Ishikawa (cell line): ENCODE results near the gene ATP13A1.

Source experiments
- CEBPB ChIP-seq: IDR thresholded peaks from 2 replicates; pipeline ENCODE4 v1.6.1; 2012
- CREB1 ChIP-seq: IDR thresholded peaks from 2 replicates; pipeline ENCODE4 v1.6.1; 2012; ENCODE audit warnings: low read depth
- EGR1 ChIP-seq: IDR thresholded peaks from 2 replicates; pipeline ENCODE4 v1.6.1; 2012
- EP300 ChIP-seq: IDR thresholded peaks from 2 replicates; pipeline ENCODE4 v1.6.1; 2012; ENCODE audit warnings: borderline replicate concordance
- FOXM1 ChIP-seq: IDR thresholded peaks from 2 replicates; pipeline ENCODE4 v1.6.1; 2012; ENCODE audit warnings: low read depth, borderline replicate concordance
- MAX ChIP-seq: IDR thresholded peaks from 2 replicates; pipeline ENCODE4 v1.6.1; 2012
- NFIC ChIP-seq: IDR thresholded peaks from 2 replicates; pipeline ENCODE4 v1.6.1; 2012
- RAD21 ChIP-seq: IDR thresholded peaks from 2 replicates; pipeline ENCODE4 v1.6.1; 2012; ENCODE audit warnings: low read depth
- REST ChIP-seq: IDR thresholded peaks from 2 replicates; pipeline ENCODE4 v1.6.1; 2012; ENCODE audit warnings: low read depth, mild to moderate bottlenecking
- TAF1 ChIP-seq: IDR thresholded peaks from 2 replicates; pipeline ENCODE4 v1.6.1; 2012; ENCODE audit warnings: low read depth, mild to moderate bottlenecking
- TCF12 ChIP-seq: IDR thresholded peaks from 2 replicates; pipeline ENCODE4 v1.6.1; 2012; ENCODE audit warnings: low read depth
- TEAD4 ChIP-seq: IDR thresholded peaks from 2 replicates; pipeline ENCODE4 v1.6.1; 2012
- USF1 ChIP-seq: IDR thresholded peaks from 2 replicates; pipeline ENCODE4 v1.6.1; 2012
- YY1 ChIP-seq: IDR thresholded peaks from 2 replicates; pipeline ENCODE4 v1.6.1; 2012; ENCODE audit warnings: low read depth
- ZBTB7A ChIP-seq: IDR thresholded peaks from 2 replicates; pipeline ENCODE4 v1.6.1; 2012; ENCODE audit warnings: low read depth

ATP13A1 gene

GRCh38 chr19:19643158-19644053 lies 20.1 kb downstream of the ATP13A1 start, which contains the start of gene GMIP:
Gene GMIP, minus strand, starts transcription at chr19:19643657. Its CDS starts 128 bp downstream, at chr19:19643529.
- no peak for TF ChIP-seq TEAD4
- peak; percentile 26; the same call in 1 of the 2 replicates for TF ChIP-seq TAF1
- TF ChIP-seq CREB1: no peak
- 0 out of 2 replicates have a peak, but pooled peaks have one; percentile 33 for TF ChIP-seq MAX
- peak; percentile 99 for TF ChIP-seq ZBTB7A
- peak; percentile 73 for TF ChIP-seq RAD21
- TF ChIP-seq EGR1: 0 out of 2 replicates have a peak, but pooled peaks have one; percentile 31
- TF ChIP-seq REST: no peak
- no peak for TF ChIP-seq TCF12

- no peak for TF ChIP-seq USF1
- no peak for TF ChIP-seq YY1
- TF ChIP-seq EP300: no peak
- no peak for TF ChIP-seq CREB1
- no peak for TF ChIP-seq TEAD4
- no peak for TF ChIP-seq EGR1
- no peak for TF ChIP-seq CEBPB
- TF ChIP-seq ZBTB7A: no peak
- no peak for TF ChIP-seq MAX
- no peak for TF ChIP-seq REST
These were observed 20.8 kb downstream of the ATP13A1 start for GRCh38 chr19:19642506-19643157.

GRCh38 chr19:19637523-19638251 lies 25.8 kb downstream of the ATP13A1 start:
- TF ChIP-seq ZBTB7A: no peak
- TF ChIP-seq YY1: no peak
- TF ChIP-seq MAX: no peak
- TF ChIP-seq TEAD4: no peak
- no peak for TF ChIP-seq USF1
- no peak for TF ChIP-seq TAF1
- TF ChIP-seq EGR1: no peak
- no peak for TF ChIP-seq NFIC
- TF ChIP-seq TCF12: no peak

GRCh38 chr19:19637186-19637522 lies 26.3 kb downstream of the ATP13A1 start:
- TF ChIP-seq REST: no peak
- no peak for TF ChIP-seq EP300
- TF ChIP-seq MAX: no peak
- TF ChIP-seq TAF1: no peak
- TF ChIP-seq ZBTB7A: no peak
- no peak for TF ChIP-seq NFIC
- no peak for TF ChIP-seq EGR1
- TF ChIP-seq CREB1: no peak
- no peak for TF ChIP-seq RAD21
- TF ChIP-seq USF1: no peak
- no peak for TF ChIP-seq FOXM1
- TF ChIP-seq TEAD4: no peak
- TF ChIP-seq YY1: no peak
- TF ChIP-seq TCF12: no peak
- TF ChIP-seq CEBPB: no peak
